ENCODE data around the gene ZCCHC14. TPM values are rescaled to one million over a fixed set of nuclear protein-coding genes. Genes with fewer than 3 reads are reported as not detected.

The ZCCHC14 gene
- total and polyA plus RNA-seq, 2 donors (not counting 1 experiment from before 2014, with no cell fraction given): 0.70 to 4.4 TPM

DNA sequence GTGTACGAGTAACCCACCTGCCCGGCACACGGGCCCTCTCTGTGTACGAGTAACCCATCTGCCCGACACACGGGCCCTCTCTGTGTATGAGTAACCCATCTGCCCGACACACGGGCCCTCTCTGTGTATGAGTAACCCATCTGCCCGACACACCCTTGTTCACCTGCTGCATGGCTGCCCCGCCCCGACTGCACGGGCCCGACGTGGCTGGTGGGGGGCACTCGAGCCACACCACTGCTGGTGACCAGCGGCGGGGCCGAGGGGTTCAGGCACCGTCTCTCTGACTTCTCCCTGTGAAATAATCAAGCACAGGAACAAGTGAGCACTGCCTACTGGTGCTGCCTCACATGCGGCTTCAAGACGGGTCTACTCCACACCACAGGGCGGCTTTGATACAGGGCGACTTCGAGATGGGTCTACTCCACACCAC is 78.6 kb downstream of the ZCCHC14 start:
- Histone ChIP-seq H3K36me3 (replicated peaks in 1 of 2; ENCODE audit: control extremely low read depth in 1 of 2, control insufficient read depth in 1 of 2, extremely low read depth in 1 of 2, insufficient read depth in 2 of 2, low read length in 1 of 2) (no peaks in the 10 kb centered on the region), H2AFZ (ENCODE audit: insufficient read depth, low read depth, low read length, poor library complexity, severe bottlenecking) (no peak overlapping the region), H3K4me3 (ENCODE audit: control extremely low read depth in 1 of 5, extremely low read depth in 1 of 5, insufficient read depth in 1 of 5, low read depth in 2 of 5, low read length in 4 of 5) (no peak overlapping the region), H4K20me1 (ENCODE audit: control insufficient read depth, insufficient read depth, low read length, poor library complexity, severe bottlenecking) (no peaks in the 10 kb centered on the region), H3K9me3 (ENCODE audit: control extremely low read depth in 1 of 3, control insufficient read depth in 2 of 3, insufficient read depth in 1 of 3, low read length in 2 of 3) (no peaks in the 10 kb centered on the region), H3K4me1 (ENCODE audit: control insufficient read depth in 2 of 2, insufficient read depth in 2 of 2, low read length in 2 of 2) (no peaks in the 10 kb centered on the region), H3K27me3 (replicated peaks in 1 of 4; ENCODE audit: control extremely low read depth in 1 of 4, control insufficient read depth in 3 of 4, insufficient read depth in 4 of 4, low read length in 3 of 4) (peaks cover 0 to 3% (median 0%) of the 10 kb centered on the region in 4 experiments), H3K9ac (ENCODE audit: low read length) (no peak overlapping the region), H3K79me2 (ENCODE audit: control insufficient read depth, insufficient read depth, low read length) (no peaks in the 10 kb centered on the region), H3K27ac (ENCODE audit: low read length in 2 of 2) (no peak overlapping the region), H3K4me2 (replicated peaks; ENCODE audit: low read depth, low read length, poor library complexity, severe bottlenecking) (no peak overlapping the region)
- ChIA-PET CTCF (no interaction called here), POLR2A (no interaction called here)
- no peak for DNase-seq
- TF ChIP-seq CTCF (IDR thresholded peaks at IDR 0.05) (no peak), EZH2 (IDR thresholded peaks at IDR 0.05; ENCODE audit: borderline replicate concordance, insufficient read depth, low read depth, low read length, poor library complexity, severe bottlenecking) (no peak)
- no peaks in the 10 kb centered on the region for H3K27me3 Mint-ChIP-seq
- no peak overlapping the region for H3K27ac Mint-ChIP-seq
- H3K4me3 Mint-ChIP-seq: no peak overlapping the region
- intact Hi-C loops (cut with micrococcal nuclease): no loop called here
- no peaks in the 10 kb centered on the region for H3K9me3 Mint-ChIP-seq (ENCODE audit: insufficient read depth)
- WGBS (ENCODE audit: insufficient coverage): 73% methylated on average over 24 of the region's 24 CpGs
- no peak for ATAC-seq (ENCODE audit: low read depth)
- H3K4me1 Mint-ChIP-seq: no peaks in the 10 kb centered on the region

DNA sequence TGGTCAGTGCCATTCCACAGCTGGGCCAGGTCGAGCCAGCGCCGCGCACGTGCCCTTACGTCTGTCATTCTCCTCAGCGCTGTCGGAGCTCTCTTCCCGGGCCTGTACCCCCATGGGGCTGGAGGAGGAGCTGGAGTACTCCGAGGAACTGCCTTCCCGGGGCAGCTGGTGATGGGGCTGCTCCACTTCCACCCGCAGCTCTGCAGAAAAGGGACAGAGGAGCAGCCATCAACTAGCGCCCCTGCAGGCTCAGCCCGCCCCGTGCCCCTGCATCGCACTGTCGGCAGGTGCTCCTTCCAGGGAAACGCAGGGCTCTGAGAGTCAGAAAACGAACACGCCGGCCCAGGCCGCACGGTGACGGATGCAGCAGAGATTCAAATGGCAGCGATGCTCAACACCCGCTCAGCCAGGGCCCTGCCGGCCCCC is 79.8 kb downstream of the ZCCHC14 start:
- intact Hi-C loops (cut with micrococcal nuclease): no loop called here
- Histone ChIP-seq H2AFZ (ENCODE audit: insufficient read depth, low read depth, low read length, poor library complexity, severe bottlenecking) (no peak overlapping the region), H3K27ac (ENCODE audit: low read length in 2 of 2) (no peak overlapping the region), H3K4me2 (replicated peaks; ENCODE audit: low read depth, low read length, poor library complexity, severe bottlenecking) (no peak overlapping the region), H4K20me1 (ENCODE audit: control insufficient read depth, insufficient read depth, low read length, poor library complexity, severe bottlenecking) (no peaks in the 10 kb centered on the region), H3K9me3 (ENCODE audit: control extremely low read depth in 1 of 3, control insufficient read depth in 2 of 3, insufficient read depth in 1 of 3, low read length in 2 of 3) (no peaks in the 10 kb centered on the region), H3K9ac (ENCODE audit: low read length) (no peak overlapping the region), H3K79me2 (ENCODE audit: control insufficient read depth, insufficient read depth, low read length) (no peaks in the 10 kb centered on the region), H3K27me3 (replicated peaks in 1 of 4; ENCODE audit: control extremely low read depth in 1 of 4, control insufficient read depth in 3 of 4, insufficient read depth in 4 of 4, low read length in 3 of 4) (peaks cover 0 to 3% (median 0%) of the 10 kb centered on the region in 4 experiments), H3K4me3 (ENCODE audit: control extremely low read depth in 1 of 5, extremely low read depth in 1 of 5, insufficient read depth in 1 of 5, low read depth in 2 of 5, low read length in 4 of 5) (no peak overlapping the region), H3K36me3 (replicated peaks in 1 of 2; ENCODE audit: control extremely low read depth in 1 of 2, control insufficient read depth in 1 of 2, extremely low read depth in 1 of 2, insufficient read depth in 2 of 2, low read length in 1 of 2) (no peaks in the 10 kb centered on the region), H3K4me1 (ENCODE audit: control insufficient read depth in 2 of 2, insufficient read depth in 2 of 2, low read length in 2 of 2) (no peaks in the 10 kb centered on the region)
- H3K27me3 Mint-ChIP-seq: no peaks in the 10 kb centered on the region
- POLR2A ChIA-PET: interaction anchor here (0.5 kb wide), 1 partner anchor 353 kb away, joined by 3 read pairs; the partner anchor contains the start of gene KLHDC4
- no peak overlapping the region for H3K4me3 Mint-ChIP-seq
- CTCF ChIA-PET: interaction anchor here (0.6 to 1.5 kb wide), 2 partner anchors 222 to 355 kb away, joined by 3 read pairs; no protein-coding TSS in a partner anchor
- ATAC-seq (ENCODE audit: low read depth) (no peak), DNase-seq (no peak)
- H3K27ac Mint-ChIP-seq: no peak overlapping the region
- H3K4me1 Mint-ChIP-seq: no peaks in the 10 kb centered on the region
- TF ChIP-seq EZH2 (IDR thresholded peaks at IDR 0.05; ENCODE audit: borderline replicate concordance, insufficient read depth, low read depth, low read length, poor library complexity, severe bottlenecking) (no peak), CTCF (IDR thresholded peaks at IDR 0.05) (no peak)
- WGBS (ENCODE audit: insufficient coverage): 95% methylated on average over 27 of the region's 27 CpGs
- no peaks in the 10 kb centered on the region for H3K9me3 Mint-ChIP-seq (ENCODE audit: insufficient read depth)

Data from B cell (primary cell).